Measurements from ENCODE around the gene NMT1.

The NMT1 gene

GRCh38 chr17:45136846-45137560 lies 75.9 kb downstream of the NMT1 start:
- DNase-seq (ENCODE audit: low spot score) = no peak

DNA sequence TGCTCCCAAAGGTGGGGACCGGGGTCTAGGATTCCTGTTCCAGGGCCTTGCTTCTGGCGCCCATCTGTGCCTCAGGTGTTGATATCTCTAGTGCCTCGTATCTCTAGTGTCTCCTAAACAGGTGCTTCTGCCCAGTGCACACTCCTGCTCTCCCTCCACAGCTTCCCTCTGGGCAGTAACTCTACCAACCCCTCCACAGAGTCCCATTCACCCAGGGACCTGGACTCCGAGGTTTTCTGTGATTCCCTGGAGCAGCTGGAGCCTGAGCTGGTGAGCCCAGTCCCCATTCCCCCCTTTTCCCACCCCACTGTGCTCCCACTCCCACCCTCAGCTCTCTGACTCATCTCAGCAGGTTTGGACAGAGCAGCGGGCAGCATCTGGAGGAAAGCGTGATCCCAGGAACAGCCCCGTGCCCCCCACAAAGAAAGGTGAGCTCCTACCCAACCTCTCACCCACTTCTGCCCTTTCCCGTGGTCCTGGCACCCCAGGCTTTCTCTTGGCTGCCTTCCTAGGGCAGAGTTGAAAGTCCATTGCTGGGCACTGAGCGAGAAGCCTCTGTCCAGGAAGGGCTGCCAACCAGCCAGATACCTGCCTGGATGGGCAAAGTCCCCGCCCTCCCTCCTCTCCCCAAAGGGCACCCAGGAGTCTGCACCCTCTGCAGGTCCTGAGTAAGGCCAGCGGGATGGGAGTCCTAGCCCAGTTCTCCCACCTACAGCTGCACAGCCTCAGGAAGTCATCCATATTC lies 76.6 kb downstream of the NMT1 start:
- DNase-seq (ENCODE audit: low spot score) = no peak

GRCh38 chr17:45138911-45139532 lies 77.9 kb downstream of the NMT1 start:
- no peak for DNase-seq (ENCODE audit: low spot score)

DNA sequence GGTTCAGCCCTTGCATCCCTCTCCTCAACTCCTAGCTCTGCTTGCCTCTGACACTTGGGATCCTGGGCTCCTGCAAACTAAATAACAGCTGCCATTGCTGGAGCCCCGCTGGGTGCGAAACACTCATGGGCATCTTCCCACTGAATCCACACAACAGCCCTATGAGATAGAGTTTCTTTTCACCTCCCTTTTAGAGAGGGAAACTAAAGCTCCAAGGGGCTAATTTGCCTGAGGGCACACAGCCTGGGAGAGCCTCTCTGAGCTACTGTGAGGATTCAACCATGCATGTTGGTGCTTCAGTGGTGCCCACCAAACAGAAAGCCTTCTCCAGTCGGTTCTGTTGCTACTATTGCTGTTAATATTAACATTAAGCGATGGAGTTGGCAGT lies 78.4 kb downstream of the NMT1 start:
- DNase-seq (ENCODE audit: low spot score) = no peak

- DNase-seq (ENCODE audit: low spot score) = no peak
Observed at GRCh38 chr17:45143094-45143670, 82.1 kb downstream of the NMT1 start.

GRCh38 chr17:45143767-45144198 lies 82.7 kb downstream of the NMT1 start:
- DNase-seq (ENCODE audit: low spot score) = no peak

- DNase-seq (ENCODE audit: low spot score) = no peak
Observed at GRCh38 chr17:45144199-45145034, 83.3 kb downstream of the NMT1 start.

DNA sequence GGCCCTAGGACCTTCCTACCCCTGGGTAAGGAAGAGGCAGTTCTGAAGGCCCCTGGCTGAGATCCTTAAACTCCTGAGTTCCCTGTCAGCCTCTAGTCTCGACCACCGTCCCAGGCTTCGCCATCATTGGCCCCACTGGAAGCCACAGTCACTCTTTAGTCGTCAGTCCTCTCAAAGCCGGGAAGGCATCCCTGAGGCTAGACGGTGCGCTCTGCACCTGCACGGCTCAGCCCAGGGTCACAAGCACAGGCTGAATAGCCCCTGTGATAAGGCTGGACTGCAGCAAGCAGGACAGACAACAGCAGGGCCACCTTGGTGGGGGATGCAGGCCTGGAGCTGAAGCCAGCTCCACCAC lies 83.9 kb downstream of the NMT1 start:
- DNase-seq (ENCODE audit: low spot score) = no peak

DNA sequence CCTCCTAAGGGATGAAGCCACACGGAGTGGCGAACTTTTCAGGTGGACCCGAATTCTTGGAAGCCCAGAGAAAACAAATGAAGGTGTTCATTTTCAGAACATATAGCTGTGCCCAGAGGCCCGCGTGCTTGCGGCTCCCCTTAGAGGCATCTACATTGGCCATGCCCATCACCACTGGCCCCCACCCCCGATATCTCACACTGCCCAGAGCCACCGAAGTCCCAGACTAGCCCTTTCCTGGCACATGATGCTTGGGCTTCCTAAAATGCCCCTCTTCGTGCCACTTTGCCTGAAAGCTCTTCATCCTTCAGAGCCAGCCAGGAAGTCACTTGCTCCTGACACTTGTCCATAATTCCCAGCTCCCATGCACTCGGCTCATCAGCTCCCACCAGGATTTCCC lies 85.0 kb downstream of the NMT1 start:
- no peak for DNase-seq (ENCODE audit: low spot score)

DNA sequence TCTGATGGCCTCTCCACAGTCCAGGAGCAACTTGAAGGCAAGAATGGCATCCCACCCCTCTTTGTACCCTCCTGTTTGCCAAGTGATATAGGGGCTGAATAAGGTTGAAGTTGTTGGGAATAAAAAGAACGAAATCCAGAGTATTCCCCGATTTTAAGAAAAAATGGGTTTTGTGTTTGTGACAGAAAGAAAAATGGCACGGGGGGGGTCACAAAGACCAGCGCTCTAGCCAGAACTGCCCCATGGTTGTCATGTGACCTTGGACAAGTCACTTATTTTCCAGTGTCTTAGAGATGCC lies 85.4 kb downstream of the NMT1 start:
- DNase-seq (ENCODE audit: low spot score) = no peak

DNA sequence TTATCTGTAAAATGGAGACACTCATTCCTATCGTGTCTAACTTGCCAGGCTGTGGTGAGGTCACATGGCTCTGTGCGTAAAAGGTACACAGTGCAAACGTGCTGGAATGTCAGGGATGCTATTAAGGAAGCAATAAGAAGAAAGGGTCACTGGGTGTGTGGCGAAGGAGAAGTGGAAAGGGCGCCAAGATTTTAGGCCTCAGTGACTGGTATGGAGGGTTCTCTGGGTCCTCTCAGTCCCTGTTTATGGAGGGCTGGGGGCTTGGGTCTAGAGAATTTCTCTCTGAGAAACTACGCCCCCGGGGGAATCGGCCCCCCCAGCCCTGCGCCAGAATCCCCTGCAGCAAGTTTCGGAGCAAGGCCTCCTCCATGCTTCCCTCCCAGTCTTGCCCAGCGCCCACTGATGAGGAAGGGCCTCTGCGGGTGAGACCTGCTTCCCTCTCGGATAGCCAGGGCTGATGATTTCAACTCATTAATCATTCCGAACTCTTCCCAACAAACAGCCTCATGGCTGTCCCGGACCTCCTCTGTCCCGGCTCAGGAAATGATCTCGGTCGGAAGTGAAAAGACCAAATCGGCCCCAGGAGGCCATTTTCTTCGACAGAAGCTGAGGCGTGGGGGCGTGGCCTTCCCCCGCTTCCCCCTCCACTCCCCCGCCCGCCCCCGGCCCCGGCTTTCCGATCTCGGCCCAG lies 85.9 kb downstream of the NMT1 start:
- no peak for DNase-seq (ENCODE audit: low spot score)

- peak; percentile 86 for DNase-seq (ENCODE audit: low spot score)
Observed at GRCh38 chr17:45147581-45148182, 86.6 kb downstream of the NMT1 start.

DNA sequence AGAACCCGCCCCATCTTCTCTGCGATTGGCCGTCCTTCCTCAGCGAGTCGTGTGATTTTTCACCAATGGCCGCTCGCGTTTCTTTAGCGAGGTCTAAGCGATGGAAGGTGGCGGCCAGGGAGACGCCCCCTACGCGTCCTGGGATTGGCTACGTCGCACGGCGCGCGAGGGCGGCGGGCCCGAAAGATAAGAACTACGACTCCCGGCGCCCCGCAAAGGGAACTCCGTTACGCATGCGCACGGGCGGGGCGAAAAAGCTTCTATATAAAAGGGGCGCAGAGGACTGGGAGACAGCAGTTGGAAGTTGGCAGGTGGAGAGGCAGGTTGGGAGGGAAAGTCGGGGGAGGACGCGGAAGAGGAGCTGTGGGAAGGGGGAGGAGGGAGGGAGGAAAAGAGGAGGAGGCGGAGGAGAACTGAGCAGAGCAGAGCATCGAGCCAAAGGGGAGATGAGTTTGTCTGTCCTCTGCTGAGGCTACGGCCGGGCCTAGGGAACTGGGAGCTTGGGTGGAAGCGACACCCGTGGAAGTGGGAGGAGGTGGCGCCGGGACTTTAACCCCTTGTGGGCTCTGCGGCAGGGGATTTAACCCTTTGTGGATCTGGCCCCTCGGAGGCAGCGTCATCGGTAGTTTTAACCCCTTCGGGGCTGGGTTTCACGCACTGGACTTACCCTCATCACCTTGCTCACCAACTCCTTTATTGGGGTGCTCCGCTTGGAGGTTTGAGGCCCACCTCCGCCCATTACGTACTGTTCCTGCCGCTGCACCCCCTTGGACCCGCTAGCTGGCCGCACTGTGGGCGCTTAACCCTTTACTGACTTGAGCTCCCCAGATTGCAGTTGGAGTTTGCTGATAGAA lies 87.3 kb downstream of the NMT1 start, which contains the start of gene HEXIM1:
Gene HEXIM1, plus strand, starts transcription at position 293 of the 854 bp plus-strand sequence. CDS start 716 bp downstream, outside the sequence.
- DNase-seq (ENCODE audit: low spot score) = peak; percentile 99

DNA sequence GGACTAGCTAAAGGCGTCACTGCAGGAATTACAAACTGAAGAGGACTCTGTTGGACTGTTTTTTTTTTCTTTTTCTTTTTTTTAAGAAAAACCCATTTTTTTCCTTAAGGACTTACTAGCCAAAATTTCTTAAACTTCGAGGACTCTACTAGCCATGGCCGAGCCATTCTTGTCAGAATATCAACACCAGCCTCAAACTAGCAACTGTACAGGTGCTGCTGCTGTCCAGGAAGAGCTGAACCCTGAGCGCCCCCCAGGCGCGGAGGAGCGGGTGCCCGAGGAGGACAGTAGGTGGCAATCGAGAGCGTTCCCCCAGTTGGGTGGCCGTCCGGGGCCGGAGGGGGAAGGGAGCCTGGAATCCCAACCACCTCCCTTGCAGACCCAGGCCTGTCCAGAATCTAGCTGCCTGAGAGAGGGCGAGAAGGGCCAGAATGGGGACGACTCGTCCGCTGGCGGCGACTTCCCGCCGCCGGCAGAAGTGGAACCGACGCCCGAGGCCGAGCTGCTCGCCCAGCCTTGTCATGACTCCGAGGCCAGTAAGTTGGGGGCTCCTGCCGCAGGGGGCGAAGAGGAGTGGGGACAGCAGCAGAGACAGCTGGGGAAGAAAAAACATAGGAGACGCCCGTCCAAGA lies 88.0 kb downstream of the NMT1 start:
- peak; percentile 72 for DNase-seq (ENCODE audit: low spot score)

DNA sequence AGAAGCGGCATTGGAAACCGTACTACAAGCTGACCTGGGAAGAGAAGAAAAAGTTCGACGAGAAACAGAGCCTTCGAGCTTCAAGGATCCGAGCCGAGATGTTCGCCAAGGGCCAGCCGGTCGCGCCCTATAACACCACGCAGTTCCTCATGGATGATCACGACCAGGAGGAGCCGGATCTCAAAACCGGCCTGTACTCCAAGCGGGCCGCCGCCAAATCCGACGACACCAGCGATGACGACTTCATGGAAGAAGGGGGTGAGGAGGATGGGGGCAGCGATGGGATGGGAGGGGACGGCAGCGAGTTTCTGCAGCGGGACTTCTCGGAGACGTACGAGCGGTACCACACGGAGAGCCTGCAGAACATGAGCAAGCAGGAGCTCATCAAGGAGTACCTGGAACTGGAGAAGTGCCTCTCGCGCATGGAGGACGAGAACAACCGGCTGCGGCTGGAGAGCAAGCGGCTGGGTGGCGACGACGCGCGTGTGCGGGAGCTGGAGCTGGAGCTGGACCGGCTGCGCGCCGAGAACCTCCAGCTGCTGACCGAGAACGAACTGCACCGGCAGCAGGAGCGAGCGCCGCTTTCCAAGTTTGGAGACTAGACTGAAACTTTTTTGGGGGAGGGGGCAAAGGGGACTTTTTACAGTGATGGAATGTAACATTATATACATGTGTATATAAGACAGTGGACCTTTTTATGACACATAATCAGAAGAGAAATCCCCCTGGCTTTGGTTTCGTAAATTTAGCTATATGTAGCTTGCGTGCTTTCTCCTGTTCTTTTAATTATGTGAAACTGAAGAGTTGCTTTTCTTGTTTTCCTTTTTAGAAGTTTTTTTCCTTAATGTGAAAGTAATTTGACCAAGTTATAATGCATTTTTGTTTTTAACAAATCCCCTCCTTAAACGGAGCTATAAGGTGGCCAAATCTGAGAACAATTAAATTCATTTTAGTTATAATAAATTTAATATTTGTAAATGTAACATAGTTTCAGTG lies 88.8 kb downstream of the NMT1 start:
- DNase-seq (ENCODE audit: low spot score) = peak; percentile 24

DNA sequence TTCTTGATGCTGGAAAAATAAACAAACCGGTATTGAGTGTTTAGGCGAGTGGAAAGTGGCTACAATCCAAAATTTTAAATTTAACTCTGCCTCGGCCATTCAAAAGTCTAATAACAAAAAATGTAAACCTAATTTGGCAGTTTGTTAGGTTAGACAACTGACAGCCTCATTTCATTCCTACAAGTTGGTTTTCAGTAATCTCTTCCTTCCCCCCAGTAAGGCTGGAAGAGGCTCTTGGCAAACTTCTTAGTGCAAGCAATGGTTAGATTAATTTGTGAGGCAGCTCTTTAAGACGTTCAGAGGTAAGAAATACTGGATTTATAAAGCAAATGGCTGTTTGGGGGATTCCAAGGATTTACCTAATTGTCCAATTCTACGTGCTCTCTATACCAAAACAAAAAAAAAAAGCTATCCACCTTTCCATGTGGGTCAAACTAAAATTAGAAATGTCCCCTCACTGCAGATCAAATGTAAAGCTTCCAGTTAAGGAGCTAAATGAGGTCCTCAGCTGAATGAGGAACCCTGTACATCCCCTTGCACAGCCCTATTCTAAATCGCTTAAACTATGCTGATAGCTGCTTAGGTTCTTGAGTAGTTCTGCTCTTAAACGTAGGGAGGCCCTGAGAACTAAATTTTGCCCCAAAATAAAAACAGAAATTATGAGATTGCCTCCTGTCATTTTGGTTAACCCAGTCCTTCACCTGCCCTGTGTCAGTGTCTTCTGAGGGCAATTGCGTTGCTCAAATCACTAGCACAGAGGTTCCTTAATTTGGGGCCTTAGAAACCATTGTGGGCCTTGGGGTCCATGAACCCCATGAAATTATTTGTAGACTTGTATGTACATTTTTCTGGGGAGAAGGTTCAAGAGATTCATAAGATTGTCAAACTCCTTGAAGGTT lies 90.0 kb downstream of the NMT1 start:
- DNase-seq (ENCODE audit: low spot score) = no peak

GRCh38 chr17:45155029-45155428 lies 93.9 kb downstream of the NMT1 start:
- no peak for DNase-seq (ENCODE audit: low spot score)
